GM18507 (cell line): ENCODE results near the gene PSMB7.

Experiments
- DNase-seq: peaks from one replicate; pipeline ENCODE4 v3.0.0; 2011; ENCODE audit warnings: low read depth; ENCODE audit not compliant: insufficient read length; ENCODE audit errors: extremely low spot score
- FAIRE-seq: peaks from 2 replicates; lab custom pipeline; 2011; peaks lifted over from hg19 to GRCh38; lab: Jason Lieb, UNC

PSMB7 gene

DNA sequence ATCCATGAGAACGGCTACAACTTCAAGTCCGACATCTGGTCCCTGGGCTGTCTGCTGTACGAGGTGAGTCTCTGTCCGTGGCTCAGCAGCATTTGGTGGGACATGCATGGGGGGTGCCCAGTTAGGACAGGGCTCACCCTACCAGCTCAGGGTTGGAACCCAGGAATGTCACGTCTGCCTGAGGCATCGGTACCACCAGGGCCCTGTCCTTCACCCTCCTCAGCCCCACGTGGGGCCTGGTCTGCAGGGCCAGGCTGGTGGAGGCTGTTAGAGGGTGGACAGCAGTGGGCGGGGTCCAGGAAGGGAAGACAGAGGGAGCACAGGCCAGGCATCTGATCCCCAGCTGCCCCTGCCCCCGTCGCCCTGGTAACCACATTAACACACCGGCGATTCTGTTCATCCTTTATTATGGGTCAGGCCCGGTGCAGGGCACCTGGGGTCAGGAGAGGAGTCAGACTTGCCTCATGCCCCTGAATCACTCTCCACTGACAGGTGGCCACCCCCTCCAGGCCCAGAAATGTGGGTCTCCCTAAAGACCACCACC lies 75.6 kb downstream of the PSMB7 start:
- DNase-seq = no peak
- no peak for FAIRE-seq

DNA sequence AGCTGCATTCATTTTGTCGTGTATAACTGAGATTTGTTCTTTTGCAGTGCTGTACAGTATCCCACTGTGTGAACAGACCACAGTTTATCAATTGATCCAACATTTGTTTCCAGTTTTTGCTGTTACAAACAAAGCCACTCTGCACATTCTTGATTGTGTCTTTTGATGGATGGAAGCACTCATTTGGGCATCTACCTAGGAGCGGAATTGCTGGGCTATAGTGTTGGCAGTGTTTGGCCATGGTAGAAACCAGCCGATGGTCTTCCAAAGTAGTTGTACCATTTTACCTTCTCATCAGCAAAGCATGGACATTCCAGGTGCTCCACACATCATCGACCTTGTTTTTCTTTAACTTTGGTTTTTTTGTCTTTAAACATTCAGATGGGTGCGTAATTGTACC lies 77.7 kb downstream of the PSMB7 start:
- FAIRE-seq (no peak), DNase-seq (no peak)

DNA sequence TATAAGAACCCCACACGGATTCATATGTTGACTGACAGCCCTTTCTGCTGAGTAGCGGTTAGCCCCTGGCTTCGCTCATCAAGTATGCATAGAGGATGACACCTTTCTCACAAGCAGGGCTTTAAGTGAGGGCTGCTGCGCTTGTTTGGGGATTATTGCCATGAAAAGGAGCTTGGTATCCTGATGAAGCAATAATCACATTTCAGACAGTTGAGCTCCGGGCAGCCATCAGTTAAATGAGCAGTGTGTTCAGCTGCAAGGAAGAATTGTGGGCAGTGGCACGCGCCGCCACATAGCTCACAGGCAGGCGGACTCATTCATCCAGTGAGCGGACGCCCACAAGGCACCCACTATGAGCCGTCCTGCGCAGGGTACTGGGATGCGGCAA lies 79.9 kb downstream of the PSMB7 start:
- DNase-seq (no peak), FAIRE-seq (no peak)

DNA sequence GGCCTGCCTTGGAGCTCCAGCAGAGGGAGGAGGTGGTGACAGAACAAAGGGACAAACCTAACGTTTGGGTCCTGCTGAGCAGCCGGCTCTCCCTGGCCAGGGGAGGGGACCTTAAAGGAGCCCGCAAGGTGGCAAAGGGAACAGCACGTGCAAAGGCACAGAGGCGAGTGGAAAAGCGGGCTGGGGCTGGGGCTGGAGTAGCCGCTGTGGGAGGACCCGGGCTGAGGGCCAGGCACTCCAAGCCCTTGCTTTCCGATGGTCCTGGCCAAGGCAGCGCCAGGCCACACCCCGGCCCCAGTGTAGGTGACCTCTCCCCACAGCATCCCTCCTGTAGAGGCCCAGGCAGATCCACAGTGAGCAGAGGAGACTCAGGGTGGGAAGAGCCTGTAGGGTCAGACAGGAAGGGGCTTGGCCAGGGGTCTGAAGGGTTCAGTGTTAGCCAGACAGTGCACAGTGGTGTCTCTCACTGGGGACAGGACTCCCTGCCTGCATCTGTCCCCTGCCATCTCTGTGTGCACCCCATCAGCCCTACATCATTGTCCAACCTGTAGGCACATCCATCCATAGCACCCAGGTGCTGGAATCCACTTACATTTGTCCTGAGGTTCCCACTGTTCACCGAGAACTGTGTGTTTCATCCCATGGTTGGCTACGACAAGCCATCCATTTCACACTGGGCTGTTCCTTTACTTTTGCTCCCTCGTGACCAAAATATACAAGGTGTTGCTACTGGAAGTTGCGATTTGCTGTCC lies 80.5 kb downstream of the PSMB7 start:
- FAIRE-seq (no peak), DNase-seq (no peak)

DNA sequence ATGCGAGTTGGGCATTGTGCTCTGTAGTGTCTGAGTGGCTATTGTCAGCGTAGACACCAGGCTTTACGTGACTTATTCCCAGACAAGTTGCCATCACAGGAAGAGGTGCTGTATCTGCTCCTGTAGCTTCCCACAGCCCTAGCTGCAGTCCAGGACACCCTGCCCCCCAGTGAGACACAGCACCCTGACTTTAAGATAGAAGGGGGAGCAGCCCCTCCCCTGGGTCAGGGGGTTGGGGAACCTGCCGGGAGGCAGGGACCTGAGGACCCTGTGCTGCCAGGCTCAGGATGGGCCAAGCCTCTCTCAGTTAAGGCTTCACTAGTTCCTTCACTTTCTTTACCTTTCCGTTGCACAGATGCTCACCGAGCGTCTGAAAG lies 82.1 kb downstream of the PSMB7 start:
- FAIRE-seq (no peak), DNase-seq (no peak)

DNA sequence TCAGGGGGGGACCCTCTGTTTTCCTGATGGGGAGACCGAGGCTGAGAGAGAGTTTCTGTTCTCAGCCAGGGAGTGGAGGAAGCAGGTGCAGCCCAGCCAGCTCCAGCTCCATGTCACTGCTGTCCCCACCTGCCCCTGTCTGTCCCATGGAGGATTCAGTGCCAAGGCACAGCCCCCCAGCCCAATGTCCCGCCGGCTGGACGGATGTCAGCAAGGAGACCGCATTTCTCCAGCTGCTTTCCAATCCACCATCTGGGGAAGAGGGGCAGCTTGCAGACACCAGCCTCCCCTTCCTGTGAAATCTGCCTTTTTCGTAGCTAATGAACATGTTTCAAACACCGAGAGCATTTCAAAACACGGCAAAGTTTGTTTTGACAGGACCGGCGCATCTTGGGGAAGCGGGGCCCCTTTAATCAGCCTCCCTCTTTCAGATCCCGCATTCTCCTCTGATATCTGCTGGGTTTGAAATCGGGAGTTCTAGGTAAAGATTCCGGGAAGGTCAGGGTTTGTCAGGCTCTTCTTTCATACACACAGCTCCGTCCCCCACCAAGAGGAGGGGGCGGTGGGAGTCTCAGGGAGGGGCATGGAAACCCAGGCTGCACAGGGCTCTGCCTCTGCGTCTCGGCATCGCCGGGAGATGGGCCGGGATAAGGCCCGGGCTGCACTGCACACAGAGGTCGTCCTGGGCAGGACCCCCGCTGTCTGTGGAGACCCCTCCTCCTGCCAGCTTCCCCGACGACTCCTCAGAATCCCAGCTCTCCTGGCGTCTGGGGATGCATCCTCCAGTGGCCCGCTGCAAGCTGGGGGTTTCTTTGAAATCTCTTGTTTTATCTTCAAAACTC lies 82.7 kb downstream of the PSMB7 start:
- DNase-seq (no peak), FAIRE-seq (no peak)

DNA sequence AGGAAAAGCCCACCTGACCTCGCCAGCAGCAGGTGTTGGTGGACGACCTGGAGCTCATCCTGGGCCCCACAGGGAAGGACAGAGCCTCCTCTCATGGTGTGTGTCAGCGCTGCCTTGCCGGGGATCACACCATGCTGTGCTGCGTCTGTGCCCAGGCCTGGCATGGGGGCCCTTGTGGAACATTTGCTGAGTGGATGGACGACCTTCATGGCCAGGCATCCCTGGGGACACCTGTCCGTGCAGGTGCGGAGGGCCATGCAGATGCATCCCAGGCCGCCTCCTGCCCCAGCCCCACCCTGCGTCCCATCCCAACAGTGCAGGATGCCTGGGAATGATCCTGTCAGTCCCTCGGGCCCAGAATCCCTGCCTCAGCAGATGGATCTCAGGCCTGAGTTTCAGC lies 83.7 kb downstream of the PSMB7 start:
- DNase-seq = no peak
- no peak for FAIRE-seq

DNA sequence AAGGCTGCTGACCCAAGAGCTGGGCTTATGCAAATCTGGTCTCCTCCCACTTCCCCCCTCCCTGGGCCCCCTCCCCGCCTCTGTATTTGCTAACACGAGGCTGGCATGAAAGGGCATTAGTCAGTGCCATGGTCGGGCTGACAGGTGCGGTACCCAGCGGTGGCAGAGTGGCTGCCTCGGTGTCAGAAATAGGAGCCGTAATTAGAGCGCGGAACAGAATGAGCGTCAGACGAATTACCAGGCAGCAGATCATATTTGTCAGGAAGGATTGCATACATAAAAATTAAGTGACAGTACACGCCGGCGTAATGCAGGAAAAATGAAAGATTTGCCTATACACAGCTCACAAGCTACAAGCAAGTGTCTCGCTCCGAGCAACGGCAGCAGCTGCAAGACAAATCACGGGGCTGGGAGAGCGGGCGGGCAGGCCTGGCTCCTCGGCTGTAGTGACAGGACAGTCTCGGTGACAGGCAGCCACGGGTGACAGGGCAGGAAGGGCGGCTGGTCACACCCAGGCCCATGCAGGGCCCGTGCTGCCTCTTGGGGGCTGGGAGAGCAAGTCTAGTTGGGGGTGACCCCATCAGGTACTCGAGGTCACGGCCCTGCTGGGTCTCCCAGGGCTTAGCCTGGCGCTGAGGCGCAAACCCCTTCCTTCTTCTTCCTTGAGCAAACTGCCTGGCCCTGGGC lies 85.1 kb downstream of the PSMB7 start:
- FAIRE-seq (no peak), DNase-seq (no peak)

DNA sequence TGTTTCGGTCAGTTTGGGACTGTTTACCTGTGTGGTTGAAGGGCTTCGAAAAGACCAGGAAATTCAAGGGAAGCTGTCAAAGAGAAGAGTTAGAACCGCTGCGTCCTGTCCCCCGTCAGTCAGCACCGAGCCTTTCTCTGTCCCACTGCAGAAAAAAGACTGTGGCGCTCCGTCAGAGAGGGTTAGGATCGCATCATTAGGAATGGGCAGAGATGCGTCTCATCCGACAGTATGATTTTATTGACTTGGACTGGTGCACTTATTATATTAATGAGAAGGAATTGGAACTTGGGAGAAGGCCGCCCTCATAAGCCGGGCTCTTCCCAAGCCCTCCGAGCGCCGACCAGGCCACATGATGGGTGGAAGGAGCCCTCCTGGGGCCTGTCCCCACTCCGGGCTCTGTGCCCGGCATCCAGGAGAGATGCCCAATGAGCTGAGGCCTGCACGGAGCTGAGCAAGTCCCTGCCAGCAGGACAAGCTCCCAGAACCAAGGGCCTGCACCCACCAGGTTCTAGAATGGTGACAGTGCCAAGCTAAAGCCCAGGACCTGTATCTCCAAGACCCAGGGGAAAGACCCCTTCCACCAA lies 85.9 kb downstream of the PSMB7 start:
- no peak for FAIRE-seq

DNA sequence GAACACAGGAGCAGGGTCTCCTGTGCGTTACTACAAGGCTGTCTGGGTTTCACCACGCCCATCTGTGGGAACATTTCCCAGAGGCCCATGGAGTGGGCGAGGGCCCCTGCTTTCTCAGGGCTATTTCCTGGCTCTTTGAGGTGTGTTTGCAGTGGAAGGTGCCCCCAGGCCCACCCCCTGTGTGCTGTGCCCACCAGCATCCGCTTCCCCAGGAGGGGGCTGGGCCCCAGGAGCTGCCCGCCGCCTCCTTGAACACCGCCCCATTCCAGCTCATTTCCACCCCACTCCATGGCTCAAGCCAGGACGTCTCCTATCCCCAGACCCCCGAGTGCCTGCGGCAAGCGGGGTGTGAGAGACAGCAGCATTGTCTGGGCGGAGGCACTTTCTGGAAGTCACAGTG lies 87.0 kb downstream of the PSMB7 start:
- FAIRE-seq = no peak
- DNase-seq = no peak

More for the DNA sequence above, 85.9 kb downstream of the PSMB7 start:
- DNase-seq = no peak

DNA sequence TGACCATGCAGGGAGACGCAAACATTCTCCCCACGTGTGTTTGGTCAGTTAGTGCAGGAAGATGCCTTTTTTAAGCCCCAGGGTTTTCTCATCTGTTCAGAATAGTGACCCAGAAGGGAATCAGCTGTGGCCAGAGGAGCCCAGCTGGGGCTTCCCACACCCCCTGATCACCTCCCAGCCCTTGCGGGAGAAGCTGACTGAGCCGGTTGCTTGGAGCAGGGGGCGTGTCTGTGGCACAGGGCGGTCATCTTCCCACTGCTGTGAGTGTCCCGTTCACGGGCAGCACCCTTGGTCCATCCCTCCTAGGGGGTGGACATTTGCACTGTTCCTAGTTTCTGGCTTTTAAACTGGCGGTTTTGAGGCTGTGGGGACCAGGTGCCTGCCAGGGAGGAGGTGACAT lies 87.8 kb downstream of the PSMB7 start:
- FAIRE-seq (no peak), DNase-seq (no peak)

DNA sequence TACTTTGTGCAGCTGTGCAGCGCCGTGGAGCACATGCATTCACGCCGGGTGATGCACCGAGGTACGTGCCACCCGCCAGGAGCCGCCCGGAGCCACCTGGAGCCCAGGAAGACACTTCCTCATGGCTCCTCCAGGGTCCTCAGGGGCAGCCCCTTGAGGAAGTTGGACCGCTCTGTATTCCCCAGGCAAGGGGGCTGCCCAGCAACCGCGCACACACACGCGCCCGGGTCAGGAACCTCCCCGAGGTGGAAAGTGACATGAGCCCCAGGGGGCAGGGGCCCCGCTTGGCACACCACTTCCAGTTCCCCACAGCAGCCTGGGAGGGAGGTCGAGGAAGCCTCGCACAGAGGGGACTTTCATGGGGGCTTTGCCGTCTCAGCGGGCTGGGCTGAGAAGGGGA lies 88.9 kb downstream of the PSMB7 start:
- FAIRE-seq (no peak), DNase-seq (no peak)

DNA sequence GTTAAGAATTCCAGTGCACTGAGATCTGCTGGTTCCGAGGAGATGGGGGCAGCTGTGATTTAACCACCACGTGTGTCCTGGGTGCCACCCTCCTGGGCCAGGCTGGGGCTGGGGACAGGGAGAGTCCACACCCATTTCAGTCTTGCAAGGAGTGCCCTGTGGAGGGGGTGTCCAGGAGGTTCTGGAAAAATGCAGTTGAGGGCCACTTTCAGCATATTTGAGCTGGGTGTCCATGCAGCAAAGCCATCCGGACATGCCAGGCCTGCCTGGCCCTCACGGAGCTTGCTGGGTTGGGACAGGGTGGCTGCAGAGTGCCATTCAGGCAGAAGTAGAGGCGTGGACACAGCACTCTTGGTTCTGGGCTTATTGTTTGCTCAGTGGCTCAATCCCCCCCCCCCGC lies 89.4 kb downstream of the PSMB7 start:
- DNase-seq (no peak), FAIRE-seq (no peak)

DNA sequence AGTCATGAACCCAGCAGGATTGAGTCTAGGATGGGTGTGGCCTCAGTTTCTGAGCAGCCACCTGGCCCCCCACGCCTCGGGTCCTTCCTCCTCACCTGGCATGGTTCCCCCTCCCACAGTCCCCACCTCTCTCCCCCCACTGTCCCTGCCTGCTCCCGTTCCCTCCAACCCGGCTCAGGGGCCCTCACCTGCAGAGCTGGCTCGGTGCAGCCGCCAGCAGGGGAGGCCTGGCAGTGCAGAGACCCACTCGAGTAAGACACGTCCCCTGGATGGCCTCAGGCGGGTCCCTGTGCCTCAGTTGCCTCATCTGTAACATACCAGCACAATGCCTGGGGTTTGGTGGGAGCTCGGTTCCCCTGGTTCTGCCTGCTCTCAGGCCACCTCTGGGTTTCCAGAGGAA lies 91.3 kb downstream of the PSMB7 start:
- FAIRE-seq (no peak), DNase-seq (no peak)

DNA sequence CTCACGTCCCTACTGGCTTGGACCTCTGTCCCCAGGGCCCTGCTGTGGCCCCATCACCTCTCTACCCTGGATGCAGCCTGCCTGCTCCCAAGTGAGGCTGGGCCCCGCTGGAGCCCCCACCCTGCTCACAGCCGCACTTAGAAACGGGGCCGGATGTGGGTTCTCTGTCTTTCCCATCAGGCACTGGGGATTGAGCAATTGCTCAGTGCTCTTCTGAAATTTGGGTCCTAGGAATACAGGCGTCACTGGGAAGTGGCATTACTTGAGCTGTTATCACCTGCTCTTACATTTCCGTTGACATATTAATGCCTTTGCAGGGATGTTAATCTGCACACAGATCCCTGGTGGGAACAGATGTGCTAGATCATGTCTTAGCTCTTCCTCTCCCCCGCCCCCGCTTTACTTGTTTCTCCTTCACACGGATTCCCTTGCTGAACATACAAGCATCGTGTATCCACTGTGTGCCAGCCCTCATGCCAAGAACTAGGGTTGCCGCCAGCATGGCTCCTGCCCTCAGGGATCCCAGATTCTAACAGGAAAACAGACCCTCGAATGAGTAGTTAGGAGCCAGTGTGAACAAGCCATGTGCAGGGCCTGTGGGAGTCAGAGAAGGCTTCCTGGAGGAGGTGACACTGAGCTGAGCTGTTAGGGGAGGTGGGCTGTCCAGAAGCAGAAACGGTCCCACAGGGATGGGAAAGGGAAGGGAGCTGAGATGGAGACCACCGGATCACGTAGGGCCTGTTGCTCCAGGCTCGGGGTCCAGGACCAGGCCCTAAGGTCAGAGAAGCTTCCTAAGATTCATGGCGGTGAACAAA lies 92.4 kb downstream of the PSMB7 start:
- no peak for DNase-seq
- no peak for FAIRE-seq

DNA sequence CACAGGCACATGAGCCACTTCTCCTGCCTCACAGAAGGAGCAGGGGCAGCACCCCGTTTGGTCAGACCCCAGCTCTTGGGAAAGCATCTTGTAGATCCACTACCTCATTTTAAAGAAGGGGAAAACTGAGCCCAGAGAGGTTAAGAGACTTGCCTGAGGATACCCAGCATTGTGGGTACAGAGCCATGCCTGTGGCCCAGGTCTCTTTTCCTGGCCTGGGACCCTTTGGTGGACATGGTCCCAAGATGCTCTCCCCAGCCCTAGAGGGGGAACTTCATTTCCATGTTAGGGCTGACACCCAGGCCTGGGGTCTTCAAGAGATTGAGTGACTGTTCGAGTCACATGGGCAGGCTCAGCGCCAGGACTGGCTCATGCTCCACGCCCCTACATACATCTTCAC lies 93.3 kb downstream of the PSMB7 start:
- no peak for DNase-seq
- FAIRE-seq = no peak

DNA sequence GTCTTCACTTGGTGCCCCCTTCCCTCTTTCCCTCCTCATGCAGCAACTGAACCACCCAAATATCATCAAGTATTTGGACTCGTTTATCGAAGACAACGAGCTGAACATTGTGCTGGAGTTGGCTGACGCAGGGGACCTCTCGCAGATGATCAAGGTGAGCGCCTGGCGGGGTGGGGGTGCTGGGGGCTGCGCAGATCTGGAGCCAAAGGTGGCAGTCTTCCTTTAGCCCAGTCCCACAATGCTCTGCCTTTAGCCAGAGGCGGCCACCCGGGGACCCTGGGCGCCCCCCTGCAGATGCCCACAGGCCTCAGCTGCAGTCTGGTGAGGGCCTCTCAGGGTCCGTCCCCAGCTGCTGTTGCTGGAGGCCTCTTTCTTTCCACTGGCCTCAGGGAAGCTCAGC lies 93.8 kb downstream of the PSMB7 start:
- no peak for DNase-seq
- FAIRE-seq = no peak

DNA sequence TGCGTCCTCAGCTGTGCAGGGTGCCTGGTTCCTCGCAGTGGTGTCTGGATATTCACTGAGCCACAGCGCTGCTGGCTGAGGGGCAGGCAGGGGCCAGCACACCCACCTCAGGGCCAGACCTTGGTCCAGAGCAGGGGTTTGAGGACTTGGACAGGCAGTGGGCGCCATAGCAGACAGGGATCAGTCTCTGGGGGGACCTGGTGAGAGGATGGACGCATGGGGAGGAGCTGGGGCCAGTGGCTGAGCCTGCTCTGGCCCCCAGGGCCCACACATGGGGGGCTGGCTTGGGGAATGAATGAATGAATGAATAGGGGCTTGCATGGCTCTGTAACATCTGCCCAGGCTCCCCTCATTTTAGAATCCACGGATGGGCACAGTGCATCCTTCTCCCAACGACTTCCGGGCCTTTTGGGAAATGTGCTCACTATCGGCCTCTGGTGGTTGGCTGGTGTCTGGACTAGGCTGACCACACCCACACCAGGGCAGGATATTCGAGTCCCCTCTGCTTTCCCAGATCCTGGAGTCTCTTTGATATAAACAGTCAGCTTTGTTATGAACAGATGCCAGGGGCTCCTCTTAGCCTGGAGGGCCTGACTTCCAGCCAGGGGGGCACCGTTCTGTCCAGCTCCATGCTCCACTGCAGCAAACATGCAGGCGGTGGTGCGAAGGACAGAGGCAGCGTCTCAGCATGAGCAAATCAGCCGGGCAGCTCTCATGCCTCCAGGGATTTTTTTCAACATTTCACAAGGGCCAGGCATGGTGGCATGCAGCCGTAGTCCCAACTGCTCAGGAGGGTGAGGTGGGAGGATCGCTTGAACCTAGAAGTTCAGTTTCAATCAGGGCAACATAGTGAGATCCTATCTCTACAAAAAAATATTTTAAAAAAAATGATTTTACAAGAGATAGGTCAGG lies 94.9 kb downstream of the PSMB7 start:
- peak; percentile 24 for FAIRE-seq
- DNase-seq = peak; percentile 42
